Diencephalon (tissue), 1 donor: Measurements from ENCODE around the gene DLEU7. TPM values are rescaled to one million over a fixed set of nuclear protein-coding genes. Genes with fewer than 3 reads are reported as not detected.

ENCODE experiments used
- small RNA-seq: library from RNA; depleted of rRNA; stranded (forward); fragments of <200 nt; gene quantifications from one replicate; pipeline ENCODE3, GENCODE V24; 2014
- total RNA-seq: library from RNA; depleted of rRNA; stranded (reverse); fragments of >200 nt; gene quantifications from one replicate; pipeline ENCODE4 v1.2.3, GENCODE V29; 2014

DLEU7 gene
- 15.0 TPM for total RNA-seq

DNA sequence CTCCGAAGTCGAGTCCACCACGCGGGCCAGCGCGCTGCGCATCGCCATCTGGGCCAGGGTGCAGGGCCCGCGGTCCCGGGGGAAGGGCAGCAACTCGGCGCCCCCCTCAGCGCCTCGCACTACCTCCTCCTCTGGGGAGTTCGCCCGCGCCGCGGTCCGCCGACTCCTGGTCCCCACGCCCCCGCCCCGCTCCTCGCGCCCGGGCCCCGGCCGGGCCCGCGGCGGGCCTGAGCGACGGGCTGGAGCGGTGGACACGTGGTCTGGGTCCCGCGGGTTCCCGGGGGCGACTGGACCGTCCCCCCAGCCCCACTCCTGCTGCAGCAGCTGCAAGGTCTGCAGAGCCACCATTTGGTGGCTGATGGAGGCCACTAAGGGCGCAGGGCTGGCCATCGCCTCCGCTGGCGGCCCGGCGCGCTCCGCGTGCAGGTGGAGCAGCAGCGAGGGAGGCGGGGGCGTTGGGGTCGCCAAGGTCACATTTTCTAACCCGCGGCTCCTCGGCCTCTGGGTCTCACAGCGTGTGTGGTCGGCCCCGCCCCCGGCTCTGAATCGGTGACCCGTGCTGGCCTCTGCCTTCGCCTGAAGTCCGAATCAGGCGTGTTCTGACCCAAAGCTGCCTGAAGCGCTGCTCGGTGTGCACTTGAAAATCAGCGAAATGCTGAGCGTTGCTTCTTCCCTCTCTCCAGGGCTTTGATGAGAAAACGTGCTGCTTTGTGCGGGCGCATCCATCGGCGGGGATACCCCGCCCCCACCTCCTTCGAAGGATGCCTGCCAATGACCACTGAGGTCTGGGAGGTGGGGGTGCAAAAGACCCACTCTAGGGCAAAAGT lies at the start of gene DLEU7:
TSS of gene DLEU7 (minus strand) at position 436 of the 827 bp plus-strand sequence. CDS start at position 390, 46 bp downstream.

Small RNA genes lying within 50 kb of the gene (small RNA-seq; reads per million reads assigned to genes)
- 0.87 reads per million, percentile 74 among the genes with 10 or more reads in this experiment for gene RNA5SP28

Other genes with a start within 250 kb of the DLEU7 start
- gene RNASEH2B, start 66.1 kb upstream of the DLEU7 start, total RNA-seq, result 200 TPM